Omental fat pad (tissue), 4 donors: ENCODE measurements around the gene PTPA. TPM values are rescaled to one million over a fixed set of nuclear protein-coding genes. Genes with fewer than 3 reads are reported as not detected.

ENCODE experiments used
- ATAC-seq: fragments of 150-250 bp; one replicate; pipeline ENCODE4 v1.9.1; 2016; ENCODE audit warnings: mild to moderate bottlenecking, moderate library complexity; ENCODE audit not compliant: low FRiP score
- DNase-seq: peaks from one replicate; pipeline ENCODE4 v3.0.0-alpha.2; 2019; ENCODE audit warnings: low spot score
- total RNA-seq, 4 donors: library from RNA; depleted of rRNA; stranded (reverse); fragments of >200 nt; gene quantifications; one replicate each; pipeline ENCODE4 v1.1.0, GENCODE V29; 2016
- TF ChIP-seq, protein P1 (sequence below), 3 donors: fragments of 450-650 bp; IDR thresholded peaks; one replicate each; pipeline ENCODE4 v1.5.1; 2016 to 2017; ENCODE audit warnings: antibody characterized with exemption in 3 of 3, mild to moderate bottlenecking in 3 of 3, moderate library complexity in 2 of 3

Gene PTPA
- total RNA-seq, 4 donors from 2014 or later = 37.2 to 49.5 (median 41.8) TPM

GRCh38 chr9:129174724-129175514 lies 63.7 kb downstream of the PTPA start:
- DNase-seq (no peak), ATAC-seq (peak; percentile 51)
- TF ChIP-seq, protein P1, sequence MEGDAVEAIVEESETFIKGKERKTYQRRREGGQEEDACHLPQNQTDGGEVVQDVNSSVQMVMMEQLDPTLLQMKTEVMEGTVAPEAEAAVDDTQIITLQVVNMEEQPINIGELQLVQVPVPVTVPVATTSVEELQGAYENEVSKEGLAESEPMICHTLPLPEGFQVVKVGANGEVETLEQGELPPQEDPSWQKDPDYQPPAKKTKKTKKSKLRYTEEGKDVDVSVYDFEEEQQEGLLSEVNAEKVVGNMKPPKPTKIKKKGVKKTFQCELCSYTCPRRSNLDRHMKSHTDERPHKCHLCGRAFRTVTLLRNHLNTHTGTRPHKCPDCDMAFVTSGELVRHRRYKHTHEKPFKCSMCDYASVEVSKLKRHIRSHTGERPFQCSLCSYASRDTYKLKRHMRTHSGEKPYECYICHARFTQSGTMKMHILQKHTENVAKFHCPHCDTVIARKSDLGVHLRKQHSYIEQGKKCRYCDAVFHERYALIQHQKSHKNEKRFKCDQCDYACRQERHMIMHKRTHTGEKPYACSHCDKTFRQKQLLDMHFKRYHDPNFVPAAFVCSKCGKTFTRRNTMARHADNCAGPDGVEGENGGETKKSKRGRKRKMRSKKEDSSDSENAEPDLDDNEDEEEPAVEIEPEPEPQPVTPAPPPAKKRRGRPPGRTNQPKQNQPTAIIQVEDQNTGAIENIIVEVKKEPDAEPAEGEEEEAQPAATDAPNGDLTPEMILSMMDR (IDR thresholded peaks at IDR 0.05) = no peak

DNA sequence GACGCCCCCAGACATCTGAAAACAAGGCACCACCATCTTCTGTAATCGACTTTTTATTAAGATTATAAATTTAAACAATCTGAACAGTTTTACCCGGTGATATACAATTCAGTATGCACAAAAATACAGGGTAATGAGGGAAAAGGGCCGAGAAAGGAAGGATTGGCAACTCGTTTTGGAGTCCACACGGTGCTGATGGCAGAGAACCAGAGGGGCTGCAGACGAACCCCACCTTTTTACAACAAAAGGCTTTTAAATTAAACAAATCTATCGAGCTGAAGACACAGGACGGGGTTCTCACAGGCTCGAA lies 64.3 kb downstream of the PTPA start:
- TF ChIP-seq, protein P1 (IDR thresholded peaks at IDR 0.05) = no peak
- no peak for ATAC-seq
- DNase-seq = no peak

DNA sequence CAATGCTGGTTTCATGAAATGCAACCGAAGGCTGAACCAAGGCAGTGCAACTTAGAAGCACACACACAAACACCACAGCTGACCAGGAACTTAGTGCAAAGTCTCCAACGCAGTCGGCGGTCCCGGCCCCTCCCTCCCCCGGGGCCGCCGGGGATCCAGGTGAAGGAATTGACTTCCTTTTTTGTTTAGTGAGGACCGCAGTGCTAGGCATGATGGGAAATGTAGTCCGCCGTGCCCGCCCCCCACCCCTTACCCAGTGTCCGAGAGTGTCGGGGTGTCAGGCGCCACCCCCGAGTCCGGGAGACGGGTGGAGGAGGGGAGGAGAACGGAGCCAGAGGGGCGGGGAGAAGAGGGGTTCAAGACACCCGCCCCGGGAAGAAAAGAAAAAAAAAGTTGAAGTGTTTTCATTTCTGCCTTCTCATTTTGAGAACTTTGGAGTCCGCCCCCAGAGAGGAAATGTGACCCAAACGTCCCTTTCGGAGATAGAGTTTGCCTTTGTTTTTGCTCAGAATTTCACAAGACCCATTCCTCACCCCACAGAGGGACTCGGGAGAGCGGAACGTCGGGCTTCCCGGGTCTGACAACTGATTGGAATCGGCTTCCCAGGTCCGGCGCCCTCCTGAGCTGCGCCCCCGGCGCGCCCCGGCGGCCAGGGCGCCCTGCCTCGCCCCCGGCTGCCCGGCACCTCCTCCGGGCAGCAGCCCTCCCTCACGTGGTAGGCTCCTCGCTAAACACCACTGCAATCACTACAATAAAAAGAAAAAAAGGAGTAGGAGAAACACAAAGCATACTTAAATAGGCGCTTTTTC lies 64.8 kb downstream of the PTPA start:
- peak; percentile 49 for ATAC-seq
- DNase-seq = no peak
- TF ChIP-seq, protein P1 (IDR thresholded peaks at IDR 0.05) = no peak

- ATAC-seq = no peak
- TF ChIP-seq, protein P1 (IDR thresholded peaks at IDR 0.05) = no peak
- no peak for DNase-seq
Observed at GRCh38 chr9:129176701-129177442, 65.7 kb downstream of the PTPA start.

GRCh38 chr9:129177443-129177790 lies 66.2 kb downstream of the PTPA start:
- ATAC-seq = no peak
- TF ChIP-seq, protein P1 (IDR thresholded peaks at IDR 0.05) = no peak
- DNase-seq = no peak

DNA sequence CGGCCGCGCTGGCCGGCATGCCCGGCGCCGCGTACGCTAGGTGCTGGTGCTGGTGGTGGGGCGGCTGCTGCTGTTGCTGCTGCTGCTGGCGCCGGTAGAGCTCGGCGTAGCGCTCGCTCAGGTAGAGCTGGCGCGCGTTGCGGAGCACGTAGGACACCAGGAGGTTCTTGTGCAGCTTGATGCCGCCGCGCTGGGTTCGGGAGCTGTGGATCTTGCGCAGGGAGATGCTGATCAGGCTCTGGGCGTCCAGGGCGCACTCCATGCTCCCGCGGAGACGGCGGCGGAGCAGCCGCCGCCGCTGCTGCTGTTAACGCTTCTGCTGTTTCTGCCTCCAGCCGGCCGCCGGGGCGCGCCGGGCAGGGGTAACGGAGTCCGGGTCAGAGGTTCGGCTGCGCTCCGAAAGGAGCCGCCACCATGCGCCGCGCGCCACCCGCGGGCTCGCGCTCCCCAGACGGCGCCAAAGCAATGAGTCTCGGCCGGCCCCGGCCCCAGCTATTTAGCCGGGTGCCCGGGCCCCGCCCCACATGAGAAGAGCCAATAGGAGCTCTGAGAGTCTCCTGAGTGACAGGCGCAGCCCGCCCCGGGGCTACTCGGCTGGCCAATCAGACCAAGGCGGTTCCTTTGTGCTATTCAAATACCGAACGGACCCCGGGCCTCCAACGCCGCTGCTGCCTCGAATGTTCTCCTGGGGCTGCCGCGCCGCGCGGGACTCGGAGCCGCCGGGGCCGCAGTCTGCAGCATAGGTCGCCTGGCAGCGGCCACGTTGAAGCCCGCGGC lies 66.8 kb downstream of the PTPA start, which contains the start of gene IER5L:
Gene IER5L (minus strand): TSS at position 471 of the 777 bp plus-strand sequence. CDS start 209 bp downstream, at position 262.
- DNase-seq (peak; percentile 79), ATAC-seq (peak; percentile 75)
- TF ChIP-seq, protein P1 (IDR thresholded peaks at IDR 0.05) = no peak
